PC-9 (cell line): ENCODE data around the gene ADIPOR1.

ENCODE experiments used
- CTCF ChIP-seq: fragments of 200-600 bp; sonication (generic); conservative IDR thresholded peaks from 2 replicates; pipeline ENCODE4 v1.6.1; 2017; ENCODE audit warnings: mixed run types, antibody characterized with exemption, mild to moderate bottlenecking, moderate library complexity
- EZH2 ChIP-seq: fragments of 200-600 bp; sonication (generic); IDR thresholded peaks from 2 replicates; pipeline ENCODE4 v1.8.0; 2017; ENCODE audit warnings: antibody characterized with exemption, low read depth

GRCh38 chr1:202941372-202941771 is 16.7 kb downstream of the ADIPOR1 start:
- TF ChIP-seq CTCF, result no peak
- no peak for TF ChIP-seq EZH2
